Measurements from ENCODE around the gene SEMA6D.

DNA sequence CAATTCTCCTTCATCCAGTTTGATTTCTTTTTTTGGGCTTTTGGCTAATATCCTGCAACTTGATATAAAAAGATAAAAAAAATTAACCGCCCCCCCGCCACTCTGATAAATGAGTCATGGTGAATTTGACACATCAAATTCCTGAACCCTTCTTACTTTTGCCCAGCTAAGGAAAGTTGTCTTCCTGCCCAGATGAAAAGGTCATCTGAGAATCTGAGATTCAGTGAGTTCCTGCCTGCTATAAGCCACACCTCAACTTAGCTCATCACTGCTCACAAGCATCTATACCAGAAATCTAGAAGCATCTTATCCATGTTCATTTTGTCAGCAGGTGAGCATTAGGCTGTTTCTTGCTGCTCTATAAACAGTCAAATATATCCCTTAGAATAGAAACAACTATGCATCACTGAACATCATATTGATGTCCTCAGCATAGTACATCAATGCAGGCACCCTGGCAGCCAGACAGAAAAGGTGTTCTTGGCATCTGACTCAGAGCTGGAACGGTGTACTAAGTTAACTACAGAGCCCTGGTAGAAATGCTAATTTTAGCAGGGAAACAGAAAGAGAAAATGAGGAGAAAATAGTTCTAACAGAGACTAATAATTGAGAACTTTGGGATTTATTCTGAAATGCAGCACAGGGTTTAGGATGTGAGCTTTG lies 77.1 kb downstream of the SEMA6D start:
- TF ChIP-seq POLR2AphosphoS5 (IDR thresholded peaks at IDR 0.05) (no peak), POLR2A (IDR thresholded peaks at IDR 0.05) (no peak), EP300 (IDR thresholded peaks at IDR 0.05) (no peak)
- TF ChIP-seq, protein P1, sequence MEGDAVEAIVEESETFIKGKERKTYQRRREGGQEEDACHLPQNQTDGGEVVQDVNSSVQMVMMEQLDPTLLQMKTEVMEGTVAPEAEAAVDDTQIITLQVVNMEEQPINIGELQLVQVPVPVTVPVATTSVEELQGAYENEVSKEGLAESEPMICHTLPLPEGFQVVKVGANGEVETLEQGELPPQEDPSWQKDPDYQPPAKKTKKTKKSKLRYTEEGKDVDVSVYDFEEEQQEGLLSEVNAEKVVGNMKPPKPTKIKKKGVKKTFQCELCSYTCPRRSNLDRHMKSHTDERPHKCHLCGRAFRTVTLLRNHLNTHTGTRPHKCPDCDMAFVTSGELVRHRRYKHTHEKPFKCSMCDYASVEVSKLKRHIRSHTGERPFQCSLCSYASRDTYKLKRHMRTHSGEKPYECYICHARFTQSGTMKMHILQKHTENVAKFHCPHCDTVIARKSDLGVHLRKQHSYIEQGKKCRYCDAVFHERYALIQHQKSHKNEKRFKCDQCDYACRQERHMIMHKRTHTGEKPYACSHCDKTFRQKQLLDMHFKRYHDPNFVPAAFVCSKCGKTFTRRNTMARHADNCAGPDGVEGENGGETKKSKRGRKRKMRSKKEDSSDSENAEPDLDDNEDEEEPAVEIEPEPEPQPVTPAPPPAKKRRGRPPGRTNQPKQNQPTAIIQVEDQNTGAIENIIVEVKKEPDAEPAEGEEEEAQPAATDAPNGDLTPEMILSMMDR (IDR thresholded peaks at IDR 0.05) = no peak

All from gastroesophageal sphincter (tissue), 3 donors.